Choroid plexus epithelial cell (primary cell): ENCODE data around the gene ASAP3.

Experiments
- DNase-seq: peaks from one replicate; pipeline ENCODE4 v3.0.0-alpha.2; 2010; ENCODE audit warnings: low read depth
- H3K4me3 ChIP-seq: 2 replicates; pipeline ENCODE4 v1.5.1; 2011; ENCODE audit warnings: low read depth, mild to moderate bottlenecking, control low read depth, low read length, moderate library complexity
- TF ChIP-seq, protein P1 (sequence below): conservative IDR thresholded peaks from 2 replicates; pipeline ENCODE4 v1.5.1; 2011; ENCODE audit warnings: low read depth, mild to moderate bottlenecking, control low read depth, inconsistent platforms, low read length, moderate library complexity

Gene ASAP3

DNA sequence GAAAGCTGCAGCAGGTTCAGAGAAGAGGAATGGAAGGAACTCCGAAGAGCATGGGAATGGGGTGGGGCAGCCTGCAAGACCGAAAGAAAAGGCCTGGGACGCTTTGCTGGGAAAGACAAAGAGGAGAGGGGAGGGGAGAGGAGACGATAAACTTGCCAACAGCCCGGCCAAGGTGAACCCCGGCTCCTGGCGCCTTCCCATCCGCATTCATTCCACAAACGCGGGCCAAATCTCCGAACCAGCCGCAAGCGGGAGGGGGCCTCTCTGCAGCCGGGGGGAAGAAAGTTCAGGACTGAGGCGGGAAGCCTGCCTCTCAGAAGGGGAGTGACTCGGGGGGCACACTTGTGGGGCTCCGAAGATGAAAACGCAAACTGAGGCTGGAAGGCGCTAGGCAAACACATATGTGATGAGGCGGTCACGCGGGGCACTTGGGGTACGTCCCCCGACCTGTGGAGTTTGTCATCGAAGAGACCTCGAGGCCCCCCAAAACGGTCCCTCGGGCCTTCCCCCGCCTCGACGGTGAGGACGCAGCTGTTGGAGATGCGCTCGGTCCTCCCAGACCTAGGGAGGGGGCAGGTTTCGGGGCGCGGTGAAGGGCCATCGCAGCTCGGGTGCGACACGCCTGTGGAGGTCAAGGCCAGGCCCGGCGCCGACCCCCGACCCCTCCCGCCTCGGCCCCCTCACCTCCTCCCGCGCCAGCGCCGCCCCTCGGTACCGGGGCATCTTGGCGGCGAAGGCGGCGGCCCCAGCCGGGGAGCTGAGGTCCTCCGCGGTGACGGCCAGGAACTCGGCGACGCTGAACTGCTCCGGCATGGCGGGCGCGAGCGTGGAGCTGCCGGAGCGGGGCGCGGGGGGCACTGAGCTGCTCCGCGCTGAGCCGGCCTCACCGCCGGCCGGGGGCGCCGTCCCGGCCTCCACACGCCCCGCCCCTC lies at the start of gene ASAP3:
ASAP3 (minus strand) TSS at position 859 of the 932 bp plus-strand sequence; CDS start at position 813, 46 bp downstream.
- TF ChIP-seq, protein P1, sequence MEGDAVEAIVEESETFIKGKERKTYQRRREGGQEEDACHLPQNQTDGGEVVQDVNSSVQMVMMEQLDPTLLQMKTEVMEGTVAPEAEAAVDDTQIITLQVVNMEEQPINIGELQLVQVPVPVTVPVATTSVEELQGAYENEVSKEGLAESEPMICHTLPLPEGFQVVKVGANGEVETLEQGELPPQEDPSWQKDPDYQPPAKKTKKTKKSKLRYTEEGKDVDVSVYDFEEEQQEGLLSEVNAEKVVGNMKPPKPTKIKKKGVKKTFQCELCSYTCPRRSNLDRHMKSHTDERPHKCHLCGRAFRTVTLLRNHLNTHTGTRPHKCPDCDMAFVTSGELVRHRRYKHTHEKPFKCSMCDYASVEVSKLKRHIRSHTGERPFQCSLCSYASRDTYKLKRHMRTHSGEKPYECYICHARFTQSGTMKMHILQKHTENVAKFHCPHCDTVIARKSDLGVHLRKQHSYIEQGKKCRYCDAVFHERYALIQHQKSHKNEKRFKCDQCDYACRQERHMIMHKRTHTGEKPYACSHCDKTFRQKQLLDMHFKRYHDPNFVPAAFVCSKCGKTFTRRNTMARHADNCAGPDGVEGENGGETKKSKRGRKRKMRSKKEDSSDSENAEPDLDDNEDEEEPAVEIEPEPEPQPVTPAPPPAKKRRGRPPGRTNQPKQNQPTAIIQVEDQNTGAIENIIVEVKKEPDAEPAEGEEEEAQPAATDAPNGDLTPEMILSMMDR = no peak
- peak; percentile 42 for DNase-seq
- H3K4me3 ChIP-seq = peak within 1 kb of the TSS; percentile 62

DNA sequence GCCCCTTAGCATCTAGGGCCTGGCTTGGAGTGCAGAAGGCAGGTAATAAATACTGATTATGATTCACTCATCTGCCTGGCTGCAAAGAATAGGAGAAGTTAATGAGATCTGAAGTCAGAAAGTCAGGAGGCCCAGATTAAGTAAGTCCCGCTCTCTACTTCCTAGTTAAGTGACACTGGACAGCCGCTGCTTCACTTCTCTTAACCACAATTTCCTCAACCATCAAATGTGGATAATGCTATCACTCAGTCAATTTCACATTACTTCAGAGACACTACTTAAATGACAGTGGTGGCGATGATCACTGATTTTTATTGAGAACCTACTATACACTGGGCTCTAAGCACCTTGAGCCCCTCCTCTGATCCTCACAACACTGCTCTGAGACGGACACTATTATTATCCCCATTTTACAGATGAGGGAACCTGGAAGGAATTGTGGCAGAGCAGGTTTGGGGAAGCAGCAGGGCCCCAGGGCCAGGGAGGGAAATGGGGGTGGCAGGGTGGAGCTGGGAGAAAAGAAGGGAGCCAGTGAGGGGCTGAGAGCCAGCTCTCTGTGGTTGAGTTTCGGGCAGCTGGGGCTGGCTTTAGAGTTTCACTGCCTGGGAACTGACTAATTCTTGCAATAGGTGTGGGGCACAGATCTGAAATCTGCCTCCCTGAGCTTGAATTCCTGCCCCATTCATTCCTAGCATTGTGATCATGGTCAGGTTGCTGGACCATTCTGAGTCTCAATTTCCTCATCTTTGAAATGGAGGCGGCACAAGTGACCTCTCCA lies 49.5 kb upstream of the ASAP3 start:
- no peak overlapping the region for H3K4me3 ChIP-seq
- TF ChIP-seq, protein P1 = no peak
- DNase-seq = no peak

DNA sequence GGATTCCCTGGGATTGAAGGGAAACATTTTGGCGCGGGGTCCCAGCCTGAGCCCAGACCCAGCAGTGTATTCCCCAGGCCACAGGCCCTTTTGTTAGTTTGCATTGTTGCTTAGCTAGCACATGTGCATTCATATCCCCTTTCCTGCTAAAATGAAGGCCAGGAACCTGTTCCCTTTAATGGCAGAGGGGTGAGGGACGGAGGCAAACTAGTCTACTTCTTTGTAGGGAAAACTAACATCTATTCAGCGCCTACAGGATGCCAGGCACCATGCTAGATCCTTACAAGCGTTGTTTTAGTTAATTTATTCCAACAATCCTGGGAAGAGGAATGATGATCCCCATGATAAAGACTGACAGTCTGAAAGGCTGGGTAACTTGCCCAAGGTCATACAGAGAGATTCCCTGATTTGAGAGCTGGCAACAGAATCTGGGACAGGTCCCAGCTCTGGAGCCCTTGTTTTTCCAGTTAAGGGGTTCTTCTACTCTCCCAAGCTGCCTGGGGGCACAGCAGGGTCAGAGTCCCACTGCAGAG lies 47.6 kb upstream of the ASAP3 start:
- peak overlapping the region; percentile 52 for H3K4me3 ChIP-seq
- DNase-seq = no peak
- TF ChIP-seq, protein P1 = no peak

DNA sequence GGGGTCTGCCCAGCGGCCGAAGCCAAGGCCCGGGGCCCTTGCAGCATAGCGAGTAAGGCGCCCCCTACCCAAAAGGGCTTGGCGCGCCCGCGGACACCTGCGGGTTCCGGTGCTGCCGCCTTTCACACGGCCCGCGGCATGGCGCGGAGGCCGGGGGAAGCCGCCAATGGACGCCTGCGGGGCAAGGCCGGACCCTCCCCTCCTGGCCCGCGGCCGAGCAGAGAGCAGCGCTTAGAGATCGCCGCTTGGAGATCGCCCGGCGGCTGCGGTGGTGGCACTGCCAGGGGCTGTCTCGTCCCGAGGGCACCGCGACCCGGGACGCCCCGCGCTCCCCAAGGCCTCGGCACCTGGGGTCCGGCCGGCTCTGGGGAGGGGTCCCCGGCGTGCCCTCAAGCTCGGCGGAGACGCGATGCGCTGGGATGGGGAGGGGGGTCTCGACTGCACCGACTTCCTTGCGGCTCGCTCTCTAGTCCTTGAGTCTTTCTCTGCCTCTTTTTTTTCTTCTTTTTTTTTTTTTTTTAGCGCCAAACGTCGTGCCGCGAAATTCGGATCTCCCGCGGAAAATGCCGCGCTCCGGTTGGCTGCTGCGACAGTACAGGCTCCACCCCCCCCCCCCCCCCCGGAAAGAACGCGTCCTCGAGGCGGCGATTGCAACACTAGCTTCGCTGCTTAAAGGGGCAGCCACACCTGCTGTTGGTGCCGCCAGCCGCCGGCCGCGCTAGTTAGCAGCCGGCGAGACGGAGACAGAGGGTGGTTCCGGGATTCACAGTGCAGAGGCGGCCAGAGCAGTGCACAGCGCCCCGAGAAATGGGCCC lies 47.0 kb upstream of the ASAP3 start, which contains the start of gene E2F2:
E2F2 (minus strand) TSS at position 487 of the 815 bp plus-strand sequence; CDS start at position 47, 440 bp downstream.
- peak; percentile 88 for DNase-seq
- TF ChIP-seq, protein P1 = peak; percentile 32
- peak within 1 kb of the TSS; percentile 54 for H3K4me3 ChIP-seq

DNA sequence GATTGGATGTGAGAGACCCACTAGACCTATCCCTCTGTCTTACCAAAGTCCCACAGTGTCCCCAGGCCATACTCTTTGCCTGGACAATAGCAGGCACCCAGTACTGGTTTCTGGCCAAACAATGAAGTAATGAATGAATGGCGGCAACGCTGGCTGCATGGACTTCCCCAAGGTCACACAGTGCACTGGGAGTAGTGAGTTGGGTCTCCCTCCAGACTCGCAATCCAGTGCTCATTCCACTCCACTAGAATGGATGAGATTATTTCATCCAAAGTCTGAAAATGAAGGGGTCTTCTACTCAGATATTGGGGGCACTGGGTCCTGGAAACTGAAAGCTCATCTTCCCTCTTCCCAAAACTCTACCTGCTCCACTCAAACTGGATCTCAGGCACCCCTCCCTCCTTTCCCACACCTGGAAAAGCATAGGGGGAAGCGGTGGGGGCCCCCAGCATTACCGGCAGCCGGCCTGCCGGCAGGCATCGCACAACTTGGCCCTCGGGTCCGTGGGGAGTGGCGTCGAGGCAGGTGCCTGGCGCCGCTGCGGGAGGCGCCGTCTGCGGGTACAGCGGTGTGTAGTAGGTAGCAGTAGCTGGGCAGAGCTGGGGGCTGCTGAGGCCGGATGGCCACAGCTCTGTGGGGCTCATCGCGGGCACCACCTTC lies 46.2 kb upstream of the ASAP3 start:
- TF ChIP-seq, protein P1 = no peak
- H3K4me3 ChIP-seq = peak overlapping the region; percentile 54
- DNase-seq = no peak
